Measurements from ENCODE around the gene CRKL.

DNA sequence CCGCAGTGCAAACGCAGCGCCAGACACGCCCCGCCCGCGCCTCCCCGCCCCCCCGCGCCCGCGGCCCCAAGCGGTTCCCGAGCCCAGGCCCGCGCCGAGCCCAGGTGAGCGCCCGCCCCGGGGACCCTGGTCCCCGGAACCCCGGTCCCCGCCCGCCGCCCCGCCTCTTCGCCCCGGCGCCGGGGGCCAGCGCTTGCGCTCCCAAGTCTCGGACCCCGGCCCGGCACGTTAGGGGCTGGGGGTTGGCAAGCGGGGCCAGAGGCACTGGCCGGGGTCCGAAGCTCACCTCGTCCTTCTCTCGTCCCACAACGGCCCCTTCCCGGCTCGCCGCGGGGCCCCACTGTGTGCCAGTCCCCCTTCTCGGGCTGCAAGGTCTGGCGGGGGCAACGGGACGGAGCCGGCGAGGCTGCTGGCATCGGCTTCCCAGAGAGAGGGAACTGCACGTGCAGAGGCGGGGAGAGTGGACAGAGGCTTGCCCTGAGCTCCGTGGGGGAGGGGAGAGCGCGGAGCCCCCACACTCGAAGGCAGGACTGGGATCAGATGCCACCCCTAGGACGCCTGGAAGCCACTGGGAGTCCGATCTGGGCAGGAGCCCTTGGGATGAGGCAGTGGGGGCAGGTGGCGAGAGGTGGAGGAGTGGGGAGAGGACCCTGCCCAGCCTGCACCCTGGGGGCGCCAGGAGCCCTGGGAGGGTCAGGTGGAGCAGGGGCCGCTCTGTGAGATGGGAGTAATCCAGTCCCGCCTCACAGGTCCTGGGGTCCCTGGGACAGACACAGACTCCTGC is 48.1 kb downstream of the CRKL start:
- TF ChIP-seq, protein P1, sequence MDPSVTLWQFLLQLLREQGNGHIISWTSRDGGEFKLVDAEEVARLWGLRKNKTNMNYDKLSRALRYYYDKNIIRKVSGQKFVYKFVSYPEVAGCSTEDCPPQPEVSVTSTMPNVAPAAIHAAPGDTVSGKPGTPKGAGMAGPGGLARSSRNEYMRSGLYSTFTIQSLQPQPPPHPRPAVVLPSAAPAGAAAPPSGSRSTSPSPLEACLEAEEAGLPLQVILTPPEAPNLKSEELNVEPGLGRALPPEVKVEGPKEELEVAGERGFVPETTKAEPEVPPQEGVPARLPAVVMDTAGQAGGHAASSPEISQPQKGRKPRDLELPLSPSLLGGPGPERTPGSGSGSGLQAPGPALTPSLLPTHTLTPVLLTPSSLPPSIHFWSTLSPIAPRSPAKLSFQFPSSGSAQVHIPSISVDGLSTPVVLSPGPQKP (IDR thresholded peaks at IDR 0.05; ENCODE audit: low read depth, low read length), result no peak
- TF ChIP-seq, protein P2, sequence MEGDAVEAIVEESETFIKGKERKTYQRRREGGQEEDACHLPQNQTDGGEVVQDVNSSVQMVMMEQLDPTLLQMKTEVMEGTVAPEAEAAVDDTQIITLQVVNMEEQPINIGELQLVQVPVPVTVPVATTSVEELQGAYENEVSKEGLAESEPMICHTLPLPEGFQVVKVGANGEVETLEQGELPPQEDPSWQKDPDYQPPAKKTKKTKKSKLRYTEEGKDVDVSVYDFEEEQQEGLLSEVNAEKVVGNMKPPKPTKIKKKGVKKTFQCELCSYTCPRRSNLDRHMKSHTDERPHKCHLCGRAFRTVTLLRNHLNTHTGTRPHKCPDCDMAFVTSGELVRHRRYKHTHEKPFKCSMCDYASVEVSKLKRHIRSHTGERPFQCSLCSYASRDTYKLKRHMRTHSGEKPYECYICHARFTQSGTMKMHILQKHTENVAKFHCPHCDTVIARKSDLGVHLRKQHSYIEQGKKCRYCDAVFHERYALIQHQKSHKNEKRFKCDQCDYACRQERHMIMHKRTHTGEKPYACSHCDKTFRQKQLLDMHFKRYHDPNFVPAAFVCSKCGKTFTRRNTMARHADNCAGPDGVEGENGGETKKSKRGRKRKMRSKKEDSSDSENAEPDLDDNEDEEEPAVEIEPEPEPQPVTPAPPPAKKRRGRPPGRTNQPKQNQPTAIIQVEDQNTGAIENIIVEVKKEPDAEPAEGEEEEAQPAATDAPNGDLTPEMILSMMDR (IDR thresholded peaks at IDR 0.05), result no peak
- TF ChIP-seq PHF8 (IDR thresholded peaks at IDR 0.05; ENCODE audit: borderline replicate concordance, low read depth) (no peak), EP300 (IDR thresholded peaks at IDR 0.05) (no peak), POLR2A (IDR thresholded peaks at IDR 0.05; ENCODE audit: low read length) (no peak), MYC (IDR thresholded peaks at IDR 0.05; ENCODE audit: borderline replicate concordance, low read length) (no peak), POLR2AphosphoS2 (conservative IDR thresholded peaks at IDR 0.05; ENCODE audit: low read length) (no peak), MAZ (IDR thresholded peaks at IDR 0.05; ENCODE audit: borderline replicate concordance, low read depth, low read length) (no peak)

Measured in A549 (cell line).